H1 (cell line): ENCODE data around the gene GPD1L.

ENCODE experiments used
- CEBPB ChIP-seq: IDR thresholded peaks from 2 replicates; pipeline ENCODE4 v1.6.1; 2012; ENCODE audit warnings: low read depth, low read length
- CTCF ChIP-seq, 3 experiments: IDR thresholded peaks; 1 replicate in 2 of 3; 2 replicates in 1 of 3; pipeline versions ENCODE4 v1.5.1 to v1.6.1; 2011; ENCODE audit warnings: low read length in 3 of 3, mild to moderate bottlenecking in 3 of 3, inconsistent platforms in 2 of 3, low read depth in 1 of 3, moderate library complexity in 1 of 3; ENCODE audit not compliant: insufficient read depth in 1 of 3; ENCODE audit errors: control extremely low read depth in 1 of 3
- E2F6 ChIP-seq: IDR thresholded peaks from 2 replicates; pipeline ENCODE4 v1.6.1; 2012; ENCODE audit warnings: inconsistent platforms
- EGR1 ChIP-seq: IDR thresholded peaks from 2 replicates; pipeline ENCODE4 v1.6.1; 2011; ENCODE audit warnings: low read depth, low read length, borderline replicate concordance
- EP300 ChIP-seq, 2 experiments: IDR thresholded peaks; 1 replicate in 1 of 2; 2 replicates in 1 of 2; pipeline ENCODE4 v1.6.1; 2011 to 2012; ENCODE audit warnings: low read depth in 2 of 2, low read length in 2 of 2, mild to moderate bottlenecking in 2 of 2, borderline replicate concordance in 1 of 2, inconsistent platforms in 1 of 2, moderate library complexity in 1 of 2
- EZH2 ChIP-seq: fragments of 200-600 bp; sonication (generic); IDR thresholded peaks from 2 replicates; pipeline ENCODE4 v1.7.1; 2012; ENCODE audit warnings: low read depth, mild to moderate bottlenecking, moderate library complexity, low read length, inconsistent platforms; ENCODE audit not compliant: severe bottlenecking
- HDAC6 ChIP-seq: IDR thresholded peaks from one replicate; pipeline ENCODE4 v1.7.1; 2012; ENCODE audit warnings: low read depth, mild to moderate bottlenecking, inconsistent platforms, low read length, moderate library complexity
- POLR2A ChIP-seq, 2 experiments: IDR thresholded peaks; 1 replicate in 1 of 2; 2 replicates in 1 of 2; pipeline ENCODE4 v1.6.1; 2011; ENCODE audit warnings: low read depth in 2 of 2, low read length in 2 of 2, mild to moderate bottlenecking in 2 of 2; ENCODE audit errors: control extremely low read depth in 1 of 2
- POLR2AphosphoS5 ChIP-seq: IDR thresholded peaks from 2 replicates; pipeline ENCODE4 v1.6.1; 2011; ENCODE audit warnings: low read depth, low read length
- SP2 ChIP-seq: IDR thresholded peaks from 2 replicates; pipeline ENCODE4 v1.6.1; 2012; ENCODE audit warnings: mild to moderate bottlenecking, low read length, inconsistent platforms
- SRF ChIP-seq: IDR thresholded peaks from 2 replicates; pipeline ENCODE4 v1.6.1; 2011; ENCODE audit warnings: mild to moderate bottlenecking, low read depth, low read length, moderate library complexity
- TEAD4 ChIP-seq: IDR thresholded peaks from 2 replicates; pipeline ENCODE4 v1.6.1; 2012; ENCODE audit warnings: low read depth, low read length, inconsistent platforms, mixed read lengths
- ZNF274 ChIP-seq: IDR thresholded peaks from 2 replicates; pipeline ENCODE4 v1.7.0; 2012; ENCODE audit warnings: low read length, borderline replicate concordance; ENCODE audit errors: extremely low read depth

GRCh38 chr3:32181796-32182195 lies 75.4 kb downstream of the GPD1L start:
- TF ChIP-seq CEBPB: no peak
- no peak for TF ChIP-seq EGR1
- no peak for TF ChIP-seq EZH2
- TF ChIP-seq SRF: no peak
- no peak for TF ChIP-seq EP300 (IDR thresholded peaks at IDR 0.05; ENCODE audit: borderline replicate concordance in 1 of 2, low read depth in 2 of 2, low read length in 2 of 2)
- TF ChIP-seq CTCF (IDR thresholded peaks at IDR 0.05; ENCODE audit: control extremely low read depth in 1 of 3, insufficient read depth in 1 of 3, low read depth in 1 of 3, low read length in 3 of 3): no peak
- no peak for TF ChIP-seq HDAC6
- no peak for TF ChIP-seq POLR2A (IDR thresholded peaks at IDR 0.05; ENCODE audit: control extremely low read depth in 1 of 2, low read depth in 2 of 2, low read length in 2 of 2)
- no peak for TF ChIP-seq SP2
- TF ChIP-seq POLR2AphosphoS5: no peak
- no peak for TF ChIP-seq ZNF274
- TF ChIP-seq E2F6: no peak
- TF ChIP-seq TEAD4: no peak
